ENCODE data around the gene TGFB2.

The TGFB2 gene

GRCh38 chr1:218353656-218354055 is 8.5 kb downstream of the TGFB2 start:
- H3K4me3 ChIP-seq (ENCODE audit: low read depth, low read length), result no peak overlapping the region
- no peak for TF ChIP-seq CTCF (IDR thresholded peaks at IDR 0.05; ENCODE audit: low read depth, low read length)
- no peak for DNase-seq (ENCODE audit: low read depth, low spot score)
- in situ Hi-C loops (cut with HindIII; ENCODE audit: low sequenced_read_pairs), result no loop called here

- DNase-seq (ENCODE audit: low read depth, low spot score), result no peak
- H3K4me3 ChIP-seq (ENCODE audit: low read depth, low read length), result no peak overlapping the region
- TF ChIP-seq CTCF (IDR thresholded peaks at IDR 0.05; ENCODE audit: low read depth, low read length), result no peak
- in situ Hi-C loops (cut with HindIII; ENCODE audit: low sequenced_read_pairs), result no loop called here
Measured at GRCh38 chr1:218355278-218355677, 10.1 kb downstream of the TGFB2 start.

GRCh38 chr1:218357211-218357892 is 12.2 kb downstream of the TGFB2 start:
- in situ Hi-C loops (cut with HindIII; ENCODE audit: low sequenced_read_pairs), result no loop called here
- DNase-seq (ENCODE audit: low read depth, low spot score), result no peak
- H3K4me3 ChIP-seq (ENCODE audit: low read depth, low read length), result no peak overlapping the region
- no peak for TF ChIP-seq CTCF (IDR thresholded peaks at IDR 0.05; ENCODE audit: low read depth, low read length)

GRCh38 chr1:218357893-218358232 is 12.7 kb downstream of the TGFB2 start:
- no peak for DNase-seq (ENCODE audit: low read depth, low spot score)
- in situ Hi-C loops (cut with HindIII; ENCODE audit: low sequenced_read_pairs), result no loop called here
- no peak overlapping the region for H3K4me3 ChIP-seq (ENCODE audit: low read depth, low read length)
- TF ChIP-seq CTCF (IDR thresholded peaks at IDR 0.05; ENCODE audit: low read depth, low read length), result no peak

- peak; percentile 74 for DNase-seq (ENCODE audit: low read depth, low spot score)
- in situ Hi-C loops (cut with HindIII; ENCODE audit: low sequenced_read_pairs), result no loop called here
- no peak overlapping the region for H3K4me3 ChIP-seq (ENCODE audit: low read depth, low read length)
- peak; percentile 75 for TF ChIP-seq CTCF (IDR thresholded peaks at IDR 0.05; ENCODE audit: low read depth, low read length)
Measured at GRCh38 chr1:218361298-218362065, 16.3 kb downstream of the TGFB2 start.

GRCh38 chr1:218362418-218363076 is 17.4 kb downstream of the TGFB2 start:
- no peak for DNase-seq (ENCODE audit: low read depth, low spot score)
- no peak for TF ChIP-seq CTCF (IDR thresholded peaks at IDR 0.05; ENCODE audit: low read depth, low read length)
- in situ Hi-C loops (cut with HindIII; ENCODE audit: low sequenced_read_pairs), result no loop called here
- H3K4me3 ChIP-seq (ENCODE audit: low read depth, low read length), result no peak overlapping the region

Measured in astrocyte of the spinal cord (primary cell).